ENCODE measurements around the gene SH3BP2.

GRCh38 chr4:2882341-2882740 is 89.5 kb downstream of the SH3BP2 start:
- TF ChIP-seq MAX (IDR thresholded peaks at IDR 0.05; ENCODE audit: low read depth, low read length) (no peak), CTCF (IDR thresholded peaks at IDR 0.05; ENCODE audit: low read depth, low read length) (no peak)

All from NB4 (cell line).